Measurements from ENCODE around the gene PPP4C.

- no peak for TF ChIP-seq POLR2A (IDR thresholded peaks at IDR 0.05)
- TF ChIP-seq CTCF (IDR thresholded peaks at IDR 0.05), result peak in 3 of 4 experiments; percentile 24 to 53 (median 34)
Observed at GRCh38 chr16:30041841-30042240, 34.0 kb upstream of the PPP4C start.

Measured in gastroesophageal sphincter (tissue), 3 donors.